OCI-M2 (cell line): ENCODE measurements around the gene CTSL.

Experiments
- DNase-seq: peaks from one replicate; lab custom pipeline; 2025; ENCODE audit not compliant: unreplicated experiment; lab: John Stamatoyannopoulos, UW

Gene CTSL

GRCh38 chr9:87699835-87700234, 26.1 kb upstream of the CTSL start:
- no peak for DNase-seq

- no peak for DNase-seq
Observed at GRCh38 chr9:87701491-87701890, 24.4 kb upstream of the CTSL start.

- DNase-seq: no peak
Observed at GRCh38 chr9:87701931-87702421, 23.9 kb upstream of the CTSL start.

- no peak for DNase-seq
Observed at GRCh38 chr9:87702921-87703320, 23.0 kb upstream of the CTSL start.

GRCh38 chr9:87703636-87704276, 22.2 kb upstream of the CTSL start:
- no peak for DNase-seq

GRCh38 chr9:87704342-87704741, 21.6 kb upstream of the CTSL start:
- no peak for DNase-seq

- no peak for DNase-seq
Observed at GRCh38 chr9:87706066-87706739, 19.7 kb upstream of the CTSL start.

- DNase-seq: no peak
Observed at GRCh38 chr9:87707805-87708506, 18.0 kb upstream of the CTSL start.

GRCh38 chr9:87708546-87708945, 17.4 kb upstream of the CTSL start:
- no peak for DNase-seq

- no peak for DNase-seq
Observed at GRCh38 chr9:87708986-87709728, 16.8 kb upstream of the CTSL start.

- no peak for DNase-seq
Observed at GRCh38 chr9:87710443-87710842, 15.5 kb upstream of the CTSL start.

- no peak for DNase-seq
Observed at GRCh38 chr9:87711857-87712800, 13.8 kb upstream of the CTSL start.

- no peak for DNase-seq
Observed at GRCh38 chr9:87712801-87713277, 13.1 kb upstream of the CTSL start.

- DNase-seq: no peak
Observed at GRCh38 chr9:87713278-87713987, 12.5 kb upstream of the CTSL start.

GRCh38 chr9:87713988-87714330, 12.0 kb upstream of the CTSL start:
- DNase-seq: no peak

- DNase-seq: peak; percentile 7
Observed at GRCh38 chr9:87714819-87715218, 11.1 kb upstream of the CTSL start.

- DNase-seq: no peak
Observed at GRCh38 chr9:87716141-87716540, 9.8 kb upstream of the CTSL start.

GRCh38 chr9:87717456-87717855, 8.5 kb upstream of the CTSL start:
- DNase-seq: no peak

GRCh38 chr9:87718231-87718630, 7.7 kb upstream of the CTSL start:
- no peak for DNase-seq
